CD4-positive, alpha-beta T cell treated with Interferon alpha-2 for 1 hour (primary cell): Measurements from ENCODE around the gene MYO18B.
"Not testable (repeated sequence)": the region's sequence is repeated elsewhere in the genome, so short reads cannot be mapped to it uniquely, and the experiment has no call there.

Source experiments
- DNase-seq, 2 donors: peaks; one replicate each; pipeline ENCODE4 v3.0.0-alpha.2; 2020 to 2022

The MYO18B gene

GRCh38 chr22:25741692-25742626 is at the start of gene MYO18B:
Gene MYO18B, plus strand, starts transcription at chr22:25742188. Its CDS starts 18,905 bp downstream, at chr22:25761093.
- no peak for DNase-seq

GRCh38 chr22:25692397-25693267 is 49.4 kb upstream of the MYO18B start:
- no peak for DNase-seq

- DNase-seq: no peak
Observed at GRCh38 chr22:25693268-25693565, 48.8 kb upstream of the MYO18B start.

GRCh38 chr22:25694196-25694907 is 47.6 kb upstream of the MYO18B start:
- no peak for DNase-seq

GRCh38 chr22:25695146-25695545 is 46.8 kb upstream of the MYO18B start:
- no peak for DNase-seq

- no peak for DNase-seq
Observed at GRCh38 chr22:25696763-25697162, 45.2 kb upstream of the MYO18B start.

- no peak for DNase-seq
Observed at GRCh38 chr22:25697181-25697664, 44.8 kb upstream of the MYO18B start.

- DNase-seq: no peak
Observed at GRCh38 chr22:25697978-25698377, 44.0 kb upstream of the MYO18B start.

GRCh38 chr22:25698461-25698860 is 43.5 kb upstream of the MYO18B start:
- DNase-seq: no peak

- DNase-seq: no peak
Observed at GRCh38 chr22:25698978-25699377, 43.0 kb upstream of the MYO18B start.

GRCh38 chr22:25701056-25701780 is 40.8 kb upstream of the MYO18B start:
- DNase-seq: no peak

GRCh38 chr22:25702040-25702439 is 39.9 kb upstream of the MYO18B start:
- DNase-seq: peak in 1 of 2 donors; percentile 10

GRCh38 chr22:25702571-25703167 is 39.3 kb upstream of the MYO18B start:
- DNase-seq: no peak

GRCh38 chr22:25704701-25705100 is 37.3 kb upstream of the MYO18B start:
- no peak for DNase-seq

GRCh38 chr22:25706197-25706596 is 35.8 kb upstream of the MYO18B start:
- no peak for DNase-seq

- not testable (repeated sequence) for DNase-seq
Observed at GRCh38 chr22:25708430-25708829, 33.6 kb upstream of the MYO18B start.

GRCh38 chr22:25709758-25710157 is 32.2 kb upstream of the MYO18B start:
- no peak for DNase-seq

GRCh38 chr22:25710501-25710900 is 31.5 kb upstream of the MYO18B start:
- no peak for DNase-seq

- no peak for DNase-seq
Observed at GRCh38 chr22:25711491-25711890, 30.5 kb upstream of the MYO18B start.

GRCh38 chr22:25712661-25713400 is 29.2 kb upstream of the MYO18B start:
- DNase-seq: no peak

- no peak for DNase-seq
Observed at GRCh38 chr22:25714070-25714469, 27.9 kb upstream of the MYO18B start.
